Bronchial epithelial cell (primary cell): ENCODE measurements around the gene ERBB4. TPM values are rescaled to one million over a fixed set of nuclear protein-coding genes. Genes with fewer than 3 reads are reported as not detected.

Experiments
- DNase-seq: peaks from one replicate; pipeline ENCODE4 v3.0.0-alpha.2; 2010; ENCODE audit warnings: low read depth
- FAIRE-seq: peaks from 2 replicates; lab custom pipeline; 2011; peaks lifted over from hg19 to GRCh38; lab: Jason Lieb, UNC
- H3K27me3 ChIP-seq: 2 replicates; pipeline ENCODE4 v1.5.1; 2011; ENCODE audit warnings: low read length; ENCODE audit not compliant: control insufficient read depth, insufficient read depth
- H3K36me3 ChIP-seq: 2 replicates; pipeline ENCODE4 v1.5.1; 2011; ENCODE audit warnings: low read length; ENCODE audit not compliant: control insufficient read depth, insufficient read depth
- H3K4me3 ChIP-seq: 2 replicates; pipeline ENCODE4 v1.5.1; 2011; ENCODE audit warnings: mild to moderate bottlenecking, low read depth, low read length, control low read depth
- total RNA-seq: library from RNA; depleted of rRNA; stranded (reverse); fragments of >200 nt; gene quantifications from 2 replicates; pipeline ENCODE4 v1.2.1, GENCODE V29; 2014
- TF ChIP-seq, protein P1 (sequence below): IDR thresholded peaks from 2 replicates; pipeline ENCODE4 v1.5.1; 2011; ENCODE audit warnings: mild to moderate bottlenecking, moderate library complexity, low read length, control low read depth, inconsistent platforms; ENCODE audit not compliant: insufficient read depth, severe bottlenecking

The ERBB4 gene
- total RNA-seq, 1 donor from 2014 or later = under 0.01 TPM

DNA sequence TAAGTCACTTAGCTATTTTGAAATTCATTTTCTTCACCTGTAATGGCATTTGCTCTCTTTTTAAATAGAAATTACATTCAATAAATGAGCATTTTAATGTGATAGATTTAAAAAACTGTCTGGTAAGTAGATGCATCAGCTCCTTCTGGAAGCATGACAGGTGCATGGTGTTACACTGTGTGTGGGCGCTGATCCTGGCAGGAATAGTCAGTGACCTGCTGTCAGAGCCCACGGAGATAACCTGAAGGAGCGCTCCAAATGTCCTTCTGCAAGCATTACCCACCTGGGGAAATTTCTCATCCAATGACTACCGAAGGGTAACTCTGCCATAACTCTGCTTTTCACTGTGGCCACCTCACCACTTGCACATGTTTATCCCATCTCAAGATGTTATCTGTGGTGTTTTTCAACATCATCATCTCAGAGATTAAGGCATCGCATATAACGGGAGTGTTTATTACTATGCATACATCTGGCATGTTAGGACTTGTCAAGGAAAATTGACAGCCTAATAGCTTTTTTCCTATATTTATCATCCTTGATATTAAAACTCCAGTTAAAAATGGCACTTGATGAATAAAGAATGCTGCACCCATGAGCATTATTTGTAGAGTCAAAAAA lies 637.3 kb downstream of the ERBB4 start:
- TF ChIP-seq, protein P1, sequence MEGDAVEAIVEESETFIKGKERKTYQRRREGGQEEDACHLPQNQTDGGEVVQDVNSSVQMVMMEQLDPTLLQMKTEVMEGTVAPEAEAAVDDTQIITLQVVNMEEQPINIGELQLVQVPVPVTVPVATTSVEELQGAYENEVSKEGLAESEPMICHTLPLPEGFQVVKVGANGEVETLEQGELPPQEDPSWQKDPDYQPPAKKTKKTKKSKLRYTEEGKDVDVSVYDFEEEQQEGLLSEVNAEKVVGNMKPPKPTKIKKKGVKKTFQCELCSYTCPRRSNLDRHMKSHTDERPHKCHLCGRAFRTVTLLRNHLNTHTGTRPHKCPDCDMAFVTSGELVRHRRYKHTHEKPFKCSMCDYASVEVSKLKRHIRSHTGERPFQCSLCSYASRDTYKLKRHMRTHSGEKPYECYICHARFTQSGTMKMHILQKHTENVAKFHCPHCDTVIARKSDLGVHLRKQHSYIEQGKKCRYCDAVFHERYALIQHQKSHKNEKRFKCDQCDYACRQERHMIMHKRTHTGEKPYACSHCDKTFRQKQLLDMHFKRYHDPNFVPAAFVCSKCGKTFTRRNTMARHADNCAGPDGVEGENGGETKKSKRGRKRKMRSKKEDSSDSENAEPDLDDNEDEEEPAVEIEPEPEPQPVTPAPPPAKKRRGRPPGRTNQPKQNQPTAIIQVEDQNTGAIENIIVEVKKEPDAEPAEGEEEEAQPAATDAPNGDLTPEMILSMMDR = no peak
- Histone ChIP-seq H3K36me3 (no peaks in the 10 kb centered on the region), H3K4me3 (no peak overlapping the region), H3K27me3 (no peaks in the 10 kb centered on the region)
- peak; percentile 21 for DNase-seq
- FAIRE-seq = no peak

DNA sequence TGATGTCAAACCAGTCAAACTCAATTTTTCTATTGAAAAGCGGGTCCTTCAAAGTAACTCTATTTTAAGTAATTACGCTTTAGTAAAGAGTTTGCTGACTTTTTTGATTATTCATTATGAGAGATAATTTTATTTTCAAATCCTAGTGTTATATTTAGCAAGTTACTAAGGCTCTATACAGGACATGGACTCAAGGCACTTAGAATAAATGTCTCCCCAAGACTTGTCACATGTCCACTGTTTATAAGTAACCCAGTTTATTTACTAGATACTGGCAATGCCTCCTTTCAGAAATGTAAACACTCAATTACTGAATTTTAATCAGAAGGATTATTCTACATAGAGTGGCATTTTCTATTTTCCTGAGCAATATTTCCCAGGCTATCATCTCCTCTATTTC lies 638.1 kb downstream of the ERBB4 start:
- DNase-seq = no peak
- TF ChIP-seq, protein P1 = no peak
- Histone ChIP-seq H3K36me3 (no peaks in the 10 kb centered on the region), H3K4me3 (no peak overlapping the region), H3K27me3 (no peaks in the 10 kb centered on the region)
- no peak for FAIRE-seq

DNA sequence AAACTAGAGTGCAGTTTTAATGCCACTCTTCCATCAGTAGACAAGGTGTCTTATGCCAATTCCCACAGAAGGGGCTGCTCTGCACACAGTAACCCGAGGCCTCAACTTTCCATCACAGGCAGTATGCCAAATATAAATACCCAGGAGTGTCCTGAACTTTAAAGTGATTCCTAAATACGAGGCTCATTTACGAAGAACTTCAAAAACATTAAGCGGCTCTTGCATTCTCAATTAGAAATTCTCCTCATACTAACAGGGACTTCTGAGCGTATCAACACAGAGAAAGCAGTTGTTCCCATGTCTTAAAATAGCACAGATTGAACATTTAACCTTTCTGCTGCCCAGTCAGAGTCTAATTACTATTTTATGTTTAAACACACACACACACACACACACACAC lies 638.6 kb downstream of the ERBB4 start:
- FAIRE-seq = no peak
- H3K4me3 ChIP-seq = no peak overlapping the region
- no peaks in the 10 kb centered on the region for H3K36me3 ChIP-seq
- H3K27me3 ChIP-seq = no peaks in the 10 kb centered on the region
- DNase-seq = no peak
- TF ChIP-seq, protein P1 = no peak

DNA sequence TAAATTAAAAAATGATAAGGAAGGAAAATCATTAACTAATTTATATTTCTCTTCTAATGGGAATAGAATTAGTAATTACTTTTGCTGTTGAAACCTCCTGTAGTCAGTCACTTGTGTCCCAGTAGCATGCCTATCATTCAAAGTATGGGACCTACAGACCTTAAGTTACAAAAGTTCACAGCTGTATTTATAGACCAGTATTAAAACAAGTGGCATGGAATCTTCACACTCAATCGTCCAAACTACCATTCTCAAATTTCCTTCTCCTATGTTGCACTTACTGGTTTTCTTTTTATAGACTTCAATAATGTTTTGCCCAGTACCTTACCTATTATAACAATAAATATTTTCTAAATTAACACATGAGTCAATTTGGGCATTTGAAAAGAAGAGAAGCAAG lies 639.9 kb downstream of the ERBB4 start:
- DNase-seq = no peak
- H3K27me3 ChIP-seq = no peaks in the 10 kb centered on the region
- H3K36me3 ChIP-seq = no peaks in the 10 kb centered on the region
- H3K4me3 ChIP-seq = no peak overlapping the region
- TF ChIP-seq, protein P1 = no peak
- FAIRE-seq = no peak

DNA sequence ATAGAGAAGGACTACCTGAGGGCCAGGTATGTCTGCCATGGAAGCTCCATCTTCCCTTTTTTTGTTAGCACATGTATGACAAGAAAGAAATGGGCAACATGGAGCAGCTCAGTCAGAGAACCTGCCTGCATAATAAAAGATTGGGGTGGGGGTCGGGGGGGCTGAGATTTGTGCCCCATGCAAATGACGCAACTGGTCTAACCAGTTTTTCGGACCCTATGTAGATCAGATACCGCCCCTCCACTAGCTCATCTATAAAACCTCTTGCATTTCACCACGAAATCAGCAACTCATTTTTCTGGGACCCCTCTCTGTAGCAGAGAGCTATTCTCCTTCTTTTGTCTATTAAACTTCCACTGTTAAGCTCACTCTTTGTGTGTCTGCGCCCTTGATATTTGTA lies 657.2 kb downstream of the ERBB4 start:
- FAIRE-seq (no peak), DNase-seq (no peak)
- Histone ChIP-seq H3K4me3 (no peak overlapping the region), H3K27me3 (no peaks in the 10 kb centered on the region), H3K36me3 (no peaks in the 10 kb centered on the region)
- TF ChIP-seq, protein P1 = no peak

DNA sequence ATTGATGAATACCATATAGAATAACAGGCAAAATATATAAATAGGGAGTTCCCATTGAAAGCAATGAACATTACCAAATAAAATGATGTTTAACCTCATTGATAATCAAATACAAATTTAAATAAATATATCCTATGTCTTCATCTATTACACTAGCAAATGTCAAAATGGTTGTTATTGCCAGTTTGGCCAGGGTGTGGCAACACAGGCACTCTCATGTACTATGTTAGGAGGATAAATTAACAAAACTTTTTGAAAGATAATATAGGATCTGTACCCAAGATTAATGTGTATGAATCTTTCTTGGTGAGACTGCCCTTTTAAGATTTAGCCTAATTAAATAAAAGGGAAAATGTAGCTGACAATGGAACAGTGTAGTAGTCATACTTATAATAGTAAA lies 659.3 kb downstream of the ERBB4 start:
- Histone ChIP-seq H3K27me3 (no peaks in the 10 kb centered on the region), H3K4me3 (no peak overlapping the region), H3K36me3 (no peaks in the 10 kb centered on the region)
- no peak for FAIRE-seq
- DNase-seq = peak; percentile 27
- TF ChIP-seq, protein P1 = no peak
